Subcutaneous adipose tissue (tissue), 4 donors: ENCODE data around the gene FAM32A. TPM values are rescaled to one million over a fixed set of nuclear protein-coding genes. Genes with fewer than 3 reads are reported as not detected.

Experiments used
- CTCF ChIP-seq: fragments of 450-650 bp; IDR thresholded peaks from one replicate; pipeline ENCODE4 v1.5.1; 2016; ENCODE audit warnings: low read depth, mild to moderate bottlenecking, control low read depth, antibody characterized with exemption, moderate library complexity
- total RNA-seq, 4 donors: library from RNA; depleted of rRNA; stranded (reverse); fragments of >200 nt; gene quantifications; one replicate each; pipeline ENCODE4 v1.1.0, GENCODE V29; 2016

Gene FAM32A
- total RNA-seq, 4 donors from 2014 or later, result 65.7 to 78.6 (median 77.6) TPM

GRCh38 chr19:16222806-16223205 is 37.6 kb downstream of the FAM32A start:
- no peak for TF ChIP-seq CTCF

- TF ChIP-seq CTCF, result no peak
These were observed 38.5 kb downstream of the FAM32A start for GRCh38 chr19:16223746-16224145.

GRCh38 chr19:16224293-16225045 is 39.3 kb downstream of the FAM32A start:
- TF ChIP-seq CTCF, result no peak

GRCh38 chr19:16225279-16226183 is 40.3 kb downstream of the FAM32A start:
- no peak for TF ChIP-seq CTCF

GRCh38 chr19:16226184-16226591 is 41.0 kb downstream of the FAM32A start:
- TF ChIP-seq CTCF, result no peak

GRCh38 chr19:16226878-16227836 is 41.9 kb downstream of the FAM32A start:
- no peak for TF ChIP-seq CTCF
